Glutamatergic neuron (in vitro differentiated cells): ENCODE results near the gene HSPG2. TPM values are rescaled to one million over a fixed set of nuclear protein-coding genes. Genes with fewer than 3 reads are reported as not detected.

Experiments used
- DNase-seq: peaks from one replicate; pipeline ENCODE4 v3.0.0; 2022
- H3K27ac Mint-ChIP-seq: one replicate; pipeline ENCODE4 v1.8.0; 2020; ENCODE audit warnings: mild to moderate bottlenecking, mixed read lengths, inconsistent platforms; ENCODE audit not compliant: unreplicated experiment
- H3K27me3 Mint-ChIP-seq: one replicate; pipeline ENCODE4 v1.8.0; 2020; ENCODE audit warnings: mild to moderate bottlenecking, moderate library complexity, mixed read lengths, inconsistent platforms; ENCODE audit not compliant: unreplicated experiment
- H3K36me3 Mint-ChIP-seq: one replicate; pipeline ENCODE4 v1.8.0; 2020; ENCODE audit warnings: mild to moderate bottlenecking, mixed read lengths, inconsistent platforms; ENCODE audit not compliant: unreplicated experiment
- H3K4me1 Mint-ChIP-seq: one replicate; pipeline ENCODE4 v1.8.0; 2020; ENCODE audit warnings: mild to moderate bottlenecking, low read depth, mixed read lengths, inconsistent platforms; ENCODE audit not compliant: unreplicated experiment
- H3K4me3 Mint-ChIP-seq: one replicate; pipeline ENCODE4 v1.8.0; 2020; ENCODE audit warnings: mild to moderate bottlenecking, mixed read lengths, inconsistent platforms; ENCODE audit not compliant: unreplicated experiment
- H3K9me3 Mint-ChIP-seq: one replicate; pipeline ENCODE4 v1.8.0; 2020; ENCODE audit warnings: mild to moderate bottlenecking, moderate library complexity, mixed read lengths, inconsistent platforms; ENCODE audit not compliant: unreplicated experiment
- total RNA-seq: library from RNA; stranded (reverse); fragmentation: NEBNext Ultra II Directional; extraction: Animal tissue kit (Norgen Biotek cat#: 25700); gene quantifications from one replicate; pipeline ENCODE4 v1.2.1, GENCODE V29; 2021; ENCODE audit not compliant: unreplicated experiment
- TF ChIP-seq, protein P1 (sequence below): fragments of 200-600 bp; sonication (generic); IDR thresholded peaks from one replicate; pipeline ENCODE4 v1.5.0; 2021; ENCODE audit not compliant: partially characterized antibody, unreplicated experiment

HSPG2 gene
- total RNA-seq, 1 donor from 2014 or later = 3.3 TPM

DNA sequence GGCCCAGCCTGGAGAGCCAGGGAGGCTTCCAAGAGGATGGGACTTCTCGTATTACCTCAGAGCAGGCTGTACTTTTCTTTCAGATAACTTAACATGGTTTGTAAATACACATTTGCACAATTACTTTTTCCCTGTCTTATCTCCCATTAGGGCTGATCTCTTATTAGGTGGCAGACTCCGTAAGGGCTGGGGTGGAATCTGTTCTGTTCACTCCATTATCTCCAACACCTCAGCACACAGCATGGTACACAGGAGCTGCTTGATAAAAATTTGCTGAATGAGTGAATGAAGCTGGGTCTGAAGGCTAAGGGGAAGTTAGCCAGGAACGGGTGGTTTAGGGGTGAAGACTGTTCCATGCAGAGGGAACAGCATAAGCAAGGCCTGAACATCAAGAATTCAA is 76.1 kb downstream of the HSPG2 start:
- H3K27ac Mint-ChIP-seq = no peak overlapping the region
- peaks cover 1% of the 10 kb centered on the region for H3K4me1 Mint-ChIP-seq
- TF ChIP-seq, protein P1, sequence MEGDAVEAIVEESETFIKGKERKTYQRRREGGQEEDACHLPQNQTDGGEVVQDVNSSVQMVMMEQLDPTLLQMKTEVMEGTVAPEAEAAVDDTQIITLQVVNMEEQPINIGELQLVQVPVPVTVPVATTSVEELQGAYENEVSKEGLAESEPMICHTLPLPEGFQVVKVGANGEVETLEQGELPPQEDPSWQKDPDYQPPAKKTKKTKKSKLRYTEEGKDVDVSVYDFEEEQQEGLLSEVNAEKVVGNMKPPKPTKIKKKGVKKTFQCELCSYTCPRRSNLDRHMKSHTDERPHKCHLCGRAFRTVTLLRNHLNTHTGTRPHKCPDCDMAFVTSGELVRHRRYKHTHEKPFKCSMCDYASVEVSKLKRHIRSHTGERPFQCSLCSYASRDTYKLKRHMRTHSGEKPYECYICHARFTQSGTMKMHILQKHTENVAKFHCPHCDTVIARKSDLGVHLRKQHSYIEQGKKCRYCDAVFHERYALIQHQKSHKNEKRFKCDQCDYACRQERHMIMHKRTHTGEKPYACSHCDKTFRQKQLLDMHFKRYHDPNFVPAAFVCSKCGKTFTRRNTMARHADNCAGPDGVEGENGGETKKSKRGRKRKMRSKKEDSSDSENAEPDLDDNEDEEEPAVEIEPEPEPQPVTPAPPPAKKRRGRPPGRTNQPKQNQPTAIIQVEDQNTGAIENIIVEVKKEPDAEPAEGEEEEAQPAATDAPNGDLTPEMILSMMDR = no peak
- H3K27me3 Mint-ChIP-seq = peaks cover 8% of the 10 kb centered on the region
- peaks cover under 1% of the 10 kb centered on the region for H3K9me3 Mint-ChIP-seq
- DNase-seq = no peak
- no peak overlapping the region for H3K4me3 Mint-ChIP-seq
- no peaks in the 10 kb centered on the region for H3K36me3 Mint-ChIP-seq

DNA sequence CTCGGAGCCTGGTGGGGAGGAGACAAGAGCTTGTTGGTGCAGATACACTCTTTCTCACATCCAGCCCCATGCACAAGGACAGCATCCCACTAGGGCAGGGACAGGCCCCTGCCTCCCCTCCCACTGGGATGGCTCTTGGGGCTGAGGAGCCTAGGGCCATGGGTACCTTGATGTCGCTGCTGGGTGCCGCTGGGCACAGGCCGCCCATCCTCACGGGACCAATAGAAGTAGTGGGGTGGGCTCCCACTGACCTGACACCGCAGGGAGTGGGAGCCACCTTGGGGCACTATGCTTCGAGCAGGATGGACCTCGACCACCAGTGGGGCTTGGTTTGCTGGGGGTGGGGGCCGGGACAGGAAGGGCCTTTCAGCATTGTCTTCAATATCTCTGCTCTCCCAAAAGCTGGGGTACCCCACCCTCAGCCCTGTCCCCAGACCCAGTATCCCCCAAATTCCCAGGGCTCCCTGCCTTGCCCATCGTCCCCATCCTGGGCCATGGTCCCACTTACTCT is 77.4 kb downstream of the HSPG2 start:
- Mint-ChIP-seq H3K4me3 (no peak overlapping the region), H3K27ac (no peak overlapping the region), H3K4me1 (peaks cover 2% of the 10 kb centered on the region), H3K36me3 (no peaks in the 10 kb centered on the region), H3K9me3 (peaks cover 2% of the 10 kb centered on the region), H3K27me3 (peaks cover 9% of the 10 kb centered on the region)
- TF ChIP-seq, protein P1 = no peak
- no peak for DNase-seq

DNA sequence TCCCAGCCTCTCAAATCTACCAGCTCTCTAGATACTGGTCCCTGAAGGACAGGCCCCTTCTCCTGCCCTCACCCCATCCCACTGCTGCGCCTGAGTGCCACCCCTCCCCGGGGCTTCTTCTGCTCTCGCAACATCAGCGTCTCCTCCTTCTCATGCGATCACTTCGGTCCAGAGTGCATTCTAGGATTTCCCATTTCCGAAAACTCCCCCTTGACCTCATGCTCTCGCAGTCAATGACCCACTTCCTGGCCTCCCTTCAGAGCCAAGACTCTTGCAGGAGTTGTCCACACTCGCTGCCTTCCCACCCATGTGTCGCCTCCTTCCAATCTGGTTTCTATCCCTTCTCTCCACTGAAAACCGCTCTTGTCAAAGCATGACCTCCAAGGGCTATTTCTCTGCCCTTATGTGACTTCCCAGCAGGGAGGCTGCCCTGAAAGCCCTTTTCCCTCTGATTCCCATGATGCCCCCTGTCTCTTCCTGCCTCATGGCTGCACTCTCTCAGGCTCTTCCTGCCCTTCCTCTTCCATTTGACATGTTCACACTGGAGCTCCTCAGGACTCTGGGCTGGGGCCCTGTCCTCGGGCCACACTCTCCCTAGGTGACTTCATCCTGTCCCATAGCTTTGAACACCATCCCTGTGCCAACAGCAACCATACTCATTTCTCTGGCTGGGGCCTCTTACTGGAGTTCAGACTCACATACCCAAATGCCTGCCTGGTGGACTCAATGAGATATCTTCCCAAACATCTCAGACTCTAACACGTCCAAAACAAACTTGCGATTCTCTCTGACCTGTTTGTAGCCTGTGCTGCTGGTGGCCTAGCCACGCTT is 79.1 kb downstream of the HSPG2 start:
- no peak overlapping the region for H3K4me3 Mint-ChIP-seq
- H3K36me3 Mint-ChIP-seq = no peaks in the 10 kb centered on the region

DNA sequence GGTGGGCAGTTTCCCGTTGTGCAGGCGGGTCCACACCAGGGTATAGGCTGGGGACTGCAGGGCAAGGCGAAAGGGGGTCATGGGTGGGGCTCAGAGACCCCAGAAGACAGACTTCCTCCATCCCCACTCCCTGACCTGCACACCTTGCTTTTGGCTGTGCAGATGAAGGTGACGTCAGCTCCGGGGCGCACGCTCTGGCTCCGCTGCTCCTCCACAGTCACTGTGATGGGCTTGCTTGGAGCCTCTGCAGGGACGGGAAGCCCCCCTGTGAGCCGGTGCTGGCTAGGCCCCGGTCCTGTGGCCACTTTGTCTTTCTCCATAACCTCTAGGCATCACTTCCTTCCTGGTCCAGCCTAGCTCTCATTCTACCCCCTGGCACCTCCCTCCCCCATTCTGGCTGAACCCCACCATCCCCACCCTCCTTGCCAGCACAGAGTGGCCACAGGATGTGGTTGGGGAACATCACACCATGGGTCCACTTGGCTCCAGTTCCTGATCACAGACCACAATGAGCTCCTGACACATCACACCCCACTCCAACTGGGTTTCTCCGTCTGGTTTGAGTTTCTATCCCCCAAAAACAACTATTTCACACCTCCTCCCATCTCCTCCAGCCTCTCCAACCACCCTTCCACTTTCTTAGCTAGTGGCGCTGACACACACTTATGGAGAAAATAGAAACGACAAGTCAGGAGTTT is 79.8 kb downstream of the HSPG2 start:
- no peaks in the 10 kb centered on the region for H3K36me3 Mint-ChIP-seq

More for the DNA sequence above, 79.1 kb downstream of the HSPG2 start:
- Mint-ChIP-seq H3K27ac (no peak overlapping the region), H3K27me3 (peaks cover 9% of the 10 kb centered on the region), H3K4me1 (peaks cover 2% of the 10 kb centered on the region), H3K9me3 (peaks cover 2% of the 10 kb centered on the region)
- TF ChIP-seq, protein P1 = no peak
- DNase-seq = no peak

More for the DNA sequence above, 79.8 kb downstream of the HSPG2 start:
- H3K4me1 Mint-ChIP-seq = peaks cover 2% of the 10 kb centered on the region
- TF ChIP-seq, protein P1 = no peak
- no peak overlapping the region for H3K4me3 Mint-ChIP-seq
- H3K27ac Mint-ChIP-seq = no peak overlapping the region
- H3K27me3 Mint-ChIP-seq = peaks cover 9% of the 10 kb centered on the region
- no peak for DNase-seq
- peaks cover 2% of the 10 kb centered on the region for H3K9me3 Mint-ChIP-seq
